Gastrocnemius medialis (tissue), 4 donors: ENCODE data around the gene COLEC12. TPM values are rescaled to one million over a fixed set of nuclear protein-coding genes. Genes with fewer than 3 reads are reported as not detected.

Source experiments
- ATAC-seq, 2 donors: fragments of 150-250 bp; one replicate each; pipeline ENCODE4 v1.9.1; 2016
- DNase-seq, 2 donors: peaks; one replicate each; pipeline ENCODE4 v3.0.0-alpha.2; 2019
- H3K27ac ChIP-seq, 4 donors: fragments of 200-600 bp; sonication (generic); 1 replicate in 1 of 4; 2 replicates in 3 of 4; pipeline ENCODE4 v1.5.1; 2016 to 2018; ENCODE audit warnings: mild to moderate bottlenecking in 2 of 4, moderate library complexity in 1 of 4
- H3K27me3 ChIP-seq, 3 donors: fragments of 200-600 bp; sonication (generic) in 2 of 3; 1 replicate in 1 of 3; 2 replicates in 2 of 3; pipeline versions ENCODE4 v1.5.1 to v1.6.0; 2016 to 2019; ENCODE audit warnings: mild to moderate bottlenecking in 1 of 3, moderate library complexity in 1 of 3
- H3K36me3 ChIP-seq, 2 donors: fragments of 200-600 bp; sonication (generic) in 1 of 2; one replicate each; pipeline ENCODE4 v1.5.1; 2017 to 2018
- H3K4me1 ChIP-seq, 2 donors: fragments of 200-600 bp; sonication (generic) in 1 of 2; one replicate each; pipeline ENCODE4 v1.5.1; 2016 to 2017; ENCODE audit warnings: mild to moderate bottlenecking in 2 of 2
- H3K4me3 ChIP-seq, 4 donors: fragments of 200-600 bp; sonication (generic) in 3 of 4; 1 replicate in 1 of 4; 2 replicates in 3 of 4; pipeline ENCODE4 v1.5.1; 2016 to 2019; ENCODE audit warnings: mild to moderate bottlenecking in 2 of 4
- H3K9me3 ChIP-seq, 3 donors: fragments of 200-600 bp; sonication (generic) in 2 of 3; 1 replicate in 1 of 3; 2 replicates in 2 of 3; pipeline ENCODE4 v1.5.1; 2016 to 2019
- POLR2A ChIP-seq, 2 donors: fragments of 450-650 bp; IDR thresholded peaks; one replicate each; pipeline ENCODE4 v1.6.1; 2017; ENCODE audit warnings: antibody characterized with exemption in 2 of 2, mild to moderate bottlenecking in 2 of 2, moderate library complexity in 2 of 2
- in situ Hi-C, 4 donors: fragments of 200-750 bp; cut with MboI; loops; one replicate each; pipeline versions ENCODE4 v1.15.0 to v1.8.0; 2017; ENCODE audit warnings: low sequenced_read_pairs in 4 of 4
- intact Hi-C: fragments of 100-400 bp; cut with DNase I; formaldehyde crosslinking; loops from one replicate; pipeline ENCODE4 v1.15.1; 2023; ENCODE audit warnings: low total_unique reads
- total RNA-seq, 4 donors: library from RNA; depleted of rRNA; stranded (reverse); fragments of >200 nt; gene quantifications; one replicate each; pipeline versions ENCODE4 v1.1.0 to v1.2.3, GENCODE V29; 2016
- TF ChIP-seq, protein P1 (sequence below), 5 experiments: fragments of 450-650 bp in 3 of 5; fragments of 200-600 bp in 2 of 5; sonication (generic) in 2 of 5; IDR thresholded peaks in 4 of 5; conservative IDR thresholded peaks in 1 of 5; 1 replicate in 4 of 5; 2 replicates in 1 of 5; pipeline ENCODE4 v1.5.1; 2016 to 2019; ENCODE audit warnings: antibody characterized with exemption in 5 of 5, mild to moderate bottlenecking in 3 of 5, moderate library complexity in 3 of 5

Gene COLEC12
- total RNA-seq, 4 donors from 2014 or later, result 0.97 to 6.1 (median 5.1) TPM

- TF ChIP-seq POLR2A (IDR thresholded peaks at IDR 0.05), result no peak
- TF ChIP-seq, protein P1, sequence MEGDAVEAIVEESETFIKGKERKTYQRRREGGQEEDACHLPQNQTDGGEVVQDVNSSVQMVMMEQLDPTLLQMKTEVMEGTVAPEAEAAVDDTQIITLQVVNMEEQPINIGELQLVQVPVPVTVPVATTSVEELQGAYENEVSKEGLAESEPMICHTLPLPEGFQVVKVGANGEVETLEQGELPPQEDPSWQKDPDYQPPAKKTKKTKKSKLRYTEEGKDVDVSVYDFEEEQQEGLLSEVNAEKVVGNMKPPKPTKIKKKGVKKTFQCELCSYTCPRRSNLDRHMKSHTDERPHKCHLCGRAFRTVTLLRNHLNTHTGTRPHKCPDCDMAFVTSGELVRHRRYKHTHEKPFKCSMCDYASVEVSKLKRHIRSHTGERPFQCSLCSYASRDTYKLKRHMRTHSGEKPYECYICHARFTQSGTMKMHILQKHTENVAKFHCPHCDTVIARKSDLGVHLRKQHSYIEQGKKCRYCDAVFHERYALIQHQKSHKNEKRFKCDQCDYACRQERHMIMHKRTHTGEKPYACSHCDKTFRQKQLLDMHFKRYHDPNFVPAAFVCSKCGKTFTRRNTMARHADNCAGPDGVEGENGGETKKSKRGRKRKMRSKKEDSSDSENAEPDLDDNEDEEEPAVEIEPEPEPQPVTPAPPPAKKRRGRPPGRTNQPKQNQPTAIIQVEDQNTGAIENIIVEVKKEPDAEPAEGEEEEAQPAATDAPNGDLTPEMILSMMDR (IDR thresholded peaks at IDR 0.05 in 4 of 5, conservative IDR thresholded peaks at IDR 0.05 in 1 of 5), result no peak
- no peaks in the 10 kb centered on the region for H3K4me1 ChIP-seq
- H3K4me3 ChIP-seq, result no peak overlapping the region
- no peaks in the 10 kb centered on the region for H3K27me3 ChIP-seq
- ATAC-seq, result no peak
- no peaks in the 10 kb centered on the region for H3K36me3 ChIP-seq
- DNase-seq, result no peak
- in situ Hi-C loops (no loop called here), intact Hi-C loops (no loop called here)
- no peak overlapping the region for H3K27ac ChIP-seq
- H3K9me3 ChIP-seq, result no peaks in the 10 kb centered on the region
These were observed 8.1 kb downstream of the COLEC12 start for GRCh38 chr18:492451-492850.

GRCh38 chr18:490624-491023, 9.9 kb downstream of the COLEC12 start:
- no peak overlapping the region for H3K4me3 ChIP-seq
- no peak overlapping the region for H3K27ac ChIP-seq
- no peaks in the 10 kb centered on the region for H3K9me3 ChIP-seq
- H3K36me3 ChIP-seq, result no peaks in the 10 kb centered on the region
- TF ChIP-seq, protein P1 (IDR thresholded peaks at IDR 0.05 in 4 of 5, conservative IDR thresholded peaks at IDR 0.05 in 1 of 5), result no peak
- no peak for TF ChIP-seq POLR2A (IDR thresholded peaks at IDR 0.05)
- DNase-seq (no peak), ATAC-seq (no peak)
- in situ Hi-C loops, result no loop called here
- no peaks in the 10 kb centered on the region for H3K27me3 ChIP-seq
- intact Hi-C loops, result no loop called here
- no peaks in the 10 kb centered on the region for H3K4me1 ChIP-seq

DNA sequence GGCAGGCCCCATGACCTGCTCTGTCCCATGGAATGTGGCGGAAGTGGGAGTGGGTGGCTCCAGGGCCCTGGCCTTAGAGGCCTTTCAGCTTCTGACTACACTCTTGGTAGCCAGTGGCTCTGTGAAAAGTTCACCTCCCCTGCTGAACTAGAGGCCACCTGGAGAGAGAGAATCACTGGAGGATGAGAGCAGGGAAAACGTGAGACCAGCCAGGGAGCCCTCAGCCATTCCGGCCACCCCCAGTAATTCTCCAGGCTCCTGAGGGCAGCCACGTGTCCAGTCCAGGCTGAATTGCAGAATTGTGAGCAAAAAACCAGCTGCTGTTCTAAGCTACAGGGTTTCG, 10.5 kb downstream of the COLEC12 start:
- intact Hi-C loops, result no loop called here
- no peak overlapping the region for H3K4me3 ChIP-seq
- H3K27me3 ChIP-seq, result no peaks in the 10 kb centered on the region
- in situ Hi-C loops, result no loop called here
- no peaks in the 10 kb centered on the region for H3K4me1 ChIP-seq
- DNase-seq, result no peak
- H3K9me3 ChIP-seq, result no peaks in the 10 kb centered on the region
- no peak for TF ChIP-seq POLR2A (IDR thresholded peaks at IDR 0.05)
- TF ChIP-seq, protein P1 (IDR thresholded peaks at IDR 0.05 in 4 of 5, conservative IDR thresholded peaks at IDR 0.05 in 1 of 5), result no peak
- ATAC-seq, result no peak
- no peak overlapping the region for H3K27ac ChIP-seq
- H3K36me3 ChIP-seq, result no peaks in the 10 kb centered on the region

GRCh38 chr18:489244-490023, 11.1 kb downstream of the COLEC12 start:
- no peaks in the 10 kb centered on the region for H3K36me3 ChIP-seq
- H3K27me3 ChIP-seq, result no peaks in the 10 kb centered on the region
- no peak for ATAC-seq

More at GRCh38 chr18:489244-490023, 11.1 kb downstream of the COLEC12 start:
- TF ChIP-seq, protein P1 (IDR thresholded peaks at IDR 0.05 in 4 of 5, conservative IDR thresholded peaks at IDR 0.05 in 1 of 5), result no peak
- TF ChIP-seq POLR2A (IDR thresholded peaks at IDR 0.05), result no peak
- H3K4me3 ChIP-seq, result no peak overlapping the region
- no peaks in the 10 kb centered on the region for H3K4me1 ChIP-seq
- intact Hi-C loops, result no loop called here
- in situ Hi-C loops, result no loop called here
- H3K27ac ChIP-seq, result no peak overlapping the region
- DNase-seq, result no peak
- no peaks in the 10 kb centered on the region for H3K9me3 ChIP-seq
